ENCODE measurements around the gene BLOC1S5. TPM values are rescaled to one million over a fixed set of nuclear protein-coding genes. Genes with fewer than 3 reads are reported as not detected.
"Not testable (repeated sequence)": the region's sequence is repeated elsewhere in the genome, so short reads cannot be mapped to it uniquely, and the experiment has no call there.

Gene BLOC1S5
- polyA plus RNA-seq, 3 donors: 3.7 to 11.7 (median 9.2) TPM

GRCh38 chr6:7991536-7991935 is 72.7 kb downstream of the BLOC1S5 start:
- Histone ChIP-seq H3K36me3 (replicated peaks in 1 of 2; ENCODE audit: control insufficient read depth in 1 of 2, insufficient read depth in 2 of 2, low read length in 2 of 2) (no peaks in the 10 kb centered on the region), H3K4me2 (replicated peaks; ENCODE audit: extremely low read depth, low read length, poor library complexity, severe bottlenecking) (no peak overlapping the region), H2AFZ (ENCODE audit: insufficient read depth, low read depth, low read length, poor library complexity, severe bottlenecking) (no peak overlapping the region), H3K27me3 (ENCODE audit: control insufficient read depth in 2 of 2, insufficient read depth in 2 of 2, low read length in 2 of 2) (no peaks in the 10 kb centered on the region), H3K79me2 (ENCODE audit: insufficient read depth, low read length) (no peaks in the 10 kb centered on the region), H3K9ac (ENCODE audit: insufficient read depth, low read length, poor library complexity, severe bottlenecking) (no peak overlapping the region), H3K4me3 (replicated peaks in 1 of 3; ENCODE audit: low read depth in 2 of 3, low read length in 3 of 3) (no peak overlapping the region), H3K27ac (ENCODE audit: low read depth in 1 of 2, low read length in 2 of 2) (no peak overlapping the region), H4K20me1 (ENCODE audit: insufficient read depth, low read length) (no peaks in the 10 kb centered on the region), H3K9me3 (replicated peaks in 1 of 2; ENCODE audit: control insufficient read depth in 1 of 2, insufficient read depth in 1 of 2, low read length in 2 of 2) (peaks cover 0 to under 1% of the 10 kb centered on the region in 2 donors), H3K4me1 (ENCODE audit: control insufficient read depth in 1 of 2, insufficient read depth in 2 of 2, low read length in 2 of 2) (no peaks in the 10 kb centered on the region)
- H3K36me3 Mint-ChIP-seq: no peaks in the 10 kb centered on the region
- intact Hi-C loops (cut with micrococcal nuclease): no loop called here
- H3K27me3 Mint-ChIP-seq (ENCODE audit: low read depth in 3 of 3): peaks cover 0 to 3% (median 0%) of the 10 kb centered on the region in 3 donors
- H3K4me1 Mint-ChIP-seq: peaks cover 2% of the 10 kb centered on the region
- DNase-seq: no peak
- TF ChIP-seq CTCF (IDR thresholded peaks at IDR 0.05): no peak
- no peak overlapping the region for H3K4me3 Mint-ChIP-seq
- peaks cover under 1 to 7% (median 3%) of the 10 kb centered on the region in 7 donors for H3K9me3 Mint-ChIP-seq
- no CpG with 5 or more reads among the region's 1 CpG for WGBS (ENCODE audit: insufficient coverage)
- H3K27ac Mint-ChIP-seq: no peak overlapping the region

- H3K4me2 ChIP-seq (replicated peaks; ENCODE audit: extremely low read depth, low read length, poor library complexity, severe bottlenecking): no peak overlapping the region
- H3K9me3 ChIP-seq (replicated peaks in 1 of 2; ENCODE audit: control insufficient read depth in 1 of 2, insufficient read depth in 1 of 2, low read length in 2 of 2): peaks cover 0 to 7% of the 10 kb centered on the region in 2 donors
- H3K27ac Mint-ChIP-seq: no peak overlapping the region
- no peak for DNase-seq
- TF ChIP-seq CTCF (IDR thresholded peaks at IDR 0.05): no peak
- no peaks in the 10 kb centered on the region for H4K20me1 ChIP-seq (ENCODE audit: insufficient read depth, low read length)
- no peak overlapping the region for H3K4me3 ChIP-seq (replicated peaks in 1 of 3; ENCODE audit: low read depth in 2 of 3, low read length in 3 of 3)
- H3K27me3 Mint-ChIP-seq (ENCODE audit: low read depth in 3 of 3): peaks cover 0 to 2% (median 0%) of the 10 kb centered on the region in 3 donors
- WGBS (ENCODE audit: insufficient coverage): 93% methylated on average over 31 of the region's 31 CpGs
- no peak overlapping the region for H3K9ac ChIP-seq (ENCODE audit: insufficient read depth, low read length, poor library complexity, severe bottlenecking)
- H3K36me3 ChIP-seq (replicated peaks in 1 of 2; ENCODE audit: control insufficient read depth in 1 of 2, insufficient read depth in 2 of 2, low read length in 2 of 2): no peaks in the 10 kb centered on the region
- intact Hi-C loops (cut with micrococcal nuclease): no loop called here
- H3K4me1 ChIP-seq (ENCODE audit: control insufficient read depth in 1 of 2, insufficient read depth in 2 of 2, low read length in 2 of 2): no peaks in the 10 kb centered on the region
- H3K79me2 ChIP-seq (ENCODE audit: insufficient read depth, low read length): no peaks in the 10 kb centered on the region
- H2AFZ ChIP-seq (ENCODE audit: insufficient read depth, low read depth, low read length, poor library complexity, severe bottlenecking): no peak overlapping the region
- H3K27me3 ChIP-seq (ENCODE audit: control insufficient read depth in 2 of 2, insufficient read depth in 2 of 2, low read length in 2 of 2): no peaks in the 10 kb centered on the region
- peaks cover 2 to 12% (median 8%) of the 10 kb centered on the region in 7 donors for H3K9me3 Mint-ChIP-seq
- no peaks in the 10 kb centered on the region for H3K36me3 Mint-ChIP-seq
- H3K4me1 Mint-ChIP-seq: no peaks in the 10 kb centered on the region
- H3K27ac ChIP-seq (ENCODE audit: low read depth in 1 of 2, low read length in 2 of 2): no peak overlapping the region
- no peak overlapping the region for H3K4me3 Mint-ChIP-seq
Measured at GRCh38 chr6:7986219-7986618, 78.0 kb downstream of the BLOC1S5 start.

GRCh38 chr6:7983967-7984366 is 80.2 kb downstream of the BLOC1S5 start:
- H3K36me3 Mint-ChIP-seq; H3K36me3 ChIP-seq (replicated peaks in 1 of 2; ENCODE audit: control insufficient read depth in 1 of 2, insufficient read depth in 2 of 2, low read length in 2 of 2); H3K27ac Mint-ChIP-seq; H3K4me1 Mint-ChIP-seq; H3K4me2 ChIP-seq (replicated peaks; ENCODE audit: extremely low read depth, low read length, poor library complexity, severe bottlenecking); H3K27ac ChIP-seq (ENCODE audit: low read depth in 1 of 2, low read length in 2 of 2); DNase-seq; intact Hi-C loops (cut with micrococcal nuclease); H3K27me3 ChIP-seq (ENCODE audit: control insufficient read depth in 2 of 2, insufficient read depth in 2 of 2, low read length in 2 of 2); H3K9ac ChIP-seq (ENCODE audit: insufficient read depth, low read length, poor library complexity, severe bottlenecking); H2AFZ ChIP-seq (ENCODE audit: insufficient read depth, low read depth, low read length, poor library complexity, severe bottlenecking); H3K4me3 ChIP-seq (replicated peaks in 1 of 3; ENCODE audit: low read depth in 2 of 3, low read length in 3 of 3); H4K20me1 ChIP-seq (ENCODE audit: insufficient read depth, low read length); H3K4me3 Mint-ChIP-seq; H3K9me3 ChIP-seq (replicated peaks in 1 of 2; ENCODE audit: control insufficient read depth in 1 of 2, insufficient read depth in 1 of 2, low read length in 2 of 2); H3K79me2 ChIP-seq (ENCODE audit: insufficient read depth, low read length); H3K4me1 ChIP-seq (ENCODE audit: control insufficient read depth in 1 of 2, insufficient read depth in 2 of 2, low read length in 2 of 2); H3K27me3 Mint-ChIP-seq (ENCODE audit: low read depth in 3 of 3): not testable (repeated sequence)
- H3K9me3 Mint-ChIP-seq: peaks cover 2 to 13% (median 8%) of the 10 kb centered on the region in 7 donors
- WGBS (ENCODE audit: insufficient coverage): 71% methylated on average over 4 of the region's 6 CpGs

Measured in CD14-positive monocyte (primary cell).